Keratinocyte (primary cell): ENCODE measurements around the gene NPFFR1. TPM values are rescaled to one million over a fixed set of nuclear protein-coding genes. Genes with fewer than 3 reads are reported as not detected.
"Not testable (repeated sequence)": the region's sequence is repeated elsewhere in the genome, so short reads cannot be mapped to it uniquely, and the experiment has no call there.

Experiments used
- DNase-seq: peaks from one replicate; pipeline ENCODE4 v3.0.0-alpha.2; 2011; ENCODE audit warnings: low read depth, missing footprints, low spot score
- FAIRE-seq: peaks from 2 replicates; lab custom pipeline; 2011; peaks lifted over from hg19 to GRCh38; lab: Jason Lieb, UNC
- H2AFZ ChIP-seq: 2 replicates; pipeline ENCODE4 v1.6.0; 2012; ENCODE audit warnings: low read length, control low read depth, inconsistent platforms; ENCODE audit not compliant: control insufficient read depth
- H3K27ac ChIP-seq: 2 replicates; pipeline ENCODE4 v1.5.1; 2011; ENCODE audit warnings: low read length; ENCODE audit not compliant: control insufficient read depth, insufficient read depth
- H3K27me3 ChIP-seq: 3 replicates; pipeline ENCODE4 v1.6.0; 2011; ENCODE audit warnings: low read length; ENCODE audit not compliant: control insufficient read depth, insufficient read depth; ENCODE audit errors: extremely low read depth
- H3K36me3 ChIP-seq, 2 experiments: 2 replicates in 1 of 2; 3 replicates in 1 of 2; pipeline ENCODE4 v1.5.1; 2011; ENCODE audit warnings: low read length in 2 of 2, mild to moderate bottlenecking in 1 of 2; ENCODE audit not compliant: control insufficient read depth in 2 of 2, insufficient read depth in 2 of 2; ENCODE audit errors: extremely low read depth in 1 of 2
- H3K4me1 ChIP-seq: 3 replicates; pipeline ENCODE4 v1.5.1; 2011; ENCODE audit warnings: low read length; ENCODE audit not compliant: control insufficient read depth, insufficient read depth; ENCODE audit errors: extremely low read depth
- H3K4me2 ChIP-seq: 3 replicates; pipeline ENCODE4 v1.6.0; 2011; ENCODE audit warnings: low read depth, low read length; ENCODE audit not compliant: control insufficient read depth, insufficient read depth; ENCODE audit errors: extremely low read depth
- H3K4me3 ChIP-seq, 3 experiments: fragments of 200-600 bp in 1 of 3; sonication (generic) in 1 of 3; 2 replicates in 2 of 3; 3 replicates in 1 of 3; pipeline ENCODE4 v1.5.1; 2011 to 2016; ENCODE audit warnings: low read length in 3 of 3, mild to moderate bottlenecking in 3 of 3, control low read depth in 2 of 3, inconsistent platforms in 1 of 3, low read depth in 1 of 3, mixed read lengths in 1 of 3, mixed run types in 1 of 3, moderate library complexity in 1 of 3; ENCODE audit not compliant: control insufficient read depth in 2 of 3, insufficient read depth in 2 of 3; ENCODE audit errors: extremely low read depth in 1 of 3
- H3K79me2 ChIP-seq: 2 replicates; pipeline ENCODE4 v1.6.0; 2012; ENCODE audit warnings: low read length; ENCODE audit not compliant: control insufficient read depth, insufficient read depth
- H3K9ac ChIP-seq: 3 replicates; pipeline ENCODE4 v1.6.0; 2011; ENCODE audit warnings: low read length; ENCODE audit not compliant: control insufficient read depth, insufficient read depth; ENCODE audit errors: extremely low read depth
- H3K9me1 ChIP-seq: 3 replicates; pipeline ENCODE4 v1.6.0; 2011; ENCODE audit warnings: low read length; ENCODE audit not compliant: control insufficient read depth, insufficient read depth; ENCODE audit errors: extremely low read depth
- H3K9me3 ChIP-seq: 2 replicates; pipeline ENCODE4 v1.5.1; 2012; ENCODE audit warnings: low read depth, low read length; ENCODE audit not compliant: control insufficient read depth
- H4K20me1 ChIP-seq: 3 replicates; pipeline ENCODE4 v1.6.0; 2011; ENCODE audit warnings: low read length; ENCODE audit not compliant: control insufficient read depth, insufficient read depth; ENCODE audit errors: extremely low read depth
- EZH2 ChIP-seq: IDR thresholded peaks from one replicate; pipeline ENCODE4 v1.6.1; 2012; ENCODE audit warnings: inconsistent platforms, mild to moderate bottlenecking, low read length, moderate library complexity
- dilution Hi-C: fragments of 300-500 bp; cut with MboI; formaldehyde crosslinking; loops from one replicate; pipeline ENCODE4 v1.7.0; 2020; ENCODE audit warnings: low sequenced_read_pairs; ENCODE audit not compliant: extremely low pct_ligation_motif_present
- polyA plus RNA-seq, 5 experiments: library from polyadenylated mRNA; depleted of rRNA in 3 of 5; stranded (reverse) in 3 of 5; stranded (forward) in 1 of 5; unstranded in 1 of 5; fragments of >200 nt; gene quantifications; 1 replicate in 1 of 5; 2 replicates in 3 of 5; 3 replicates in 1 of 5; pipeline versions ENCODE4 v1.2.1 to v1.2.3, GENCODE V29; 2011 to 2012; ENCODE audit warnings: missing spikeins in 2 of 5, low read depth in 1 of 5, low replicate concordance in 1 of 5
- TF ChIP-seq, protein P1 (sequence below), 3 experiments: IDR thresholded peaks in 1 of 3; conservative IDR thresholded peaks in 1 of 3; optimal IDR thresholded peaks in 1 of 3; 2 replicates in 2 of 3; 3 replicates in 1 of 3; pipeline versions ENCODE3 to v1.5.1; 2011; ENCODE audit warnings: low read length in 3 of 3, mild to moderate bottlenecking in 3 of 3, moderate library complexity in 2 of 3, control low read depth in 1 of 3, inconsistent platforms in 1 of 3; ENCODE audit not compliant: insufficient read depth in 2 of 3; ENCODE audit errors: extremely low read depth in 1 of 3

NPFFR1 gene
- polyA plus RNA-seq, 1 donor (not counting 4 experiments of a cell fraction or from before 2014, with no cell fraction given): not detected

- H2AFZ ChIP-seq: no peak overlapping the region
- dilution Hi-C loops: no loop called here
- no peak for FAIRE-seq
These were observed 42.7 kb downstream of the NPFFR1 start for GRCh38 chr10:70241081-70241480.

DNA sequence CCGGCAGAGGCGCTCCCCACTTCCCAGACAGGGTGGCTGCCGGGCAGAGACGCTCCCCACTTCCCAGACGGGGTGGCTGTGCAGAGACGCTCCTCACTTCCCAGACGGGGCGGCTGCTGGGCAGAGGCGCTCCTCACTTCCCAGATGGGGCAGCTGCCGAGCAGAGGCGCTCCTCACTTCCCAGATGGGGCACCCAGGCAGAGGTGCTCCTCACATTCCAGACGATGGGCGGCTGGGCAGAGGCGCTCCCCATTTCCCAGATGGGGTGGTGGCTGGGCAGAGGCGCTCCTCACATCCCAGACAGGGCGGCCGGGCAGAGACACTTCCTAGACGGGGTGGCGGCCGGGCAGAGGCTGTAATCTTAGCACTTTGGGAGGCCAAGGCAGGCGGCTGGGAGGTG, 43.8 kb downstream of the NPFFR1 start:
- dilution Hi-C loops, H3K4me3 ChIP-seq, H3K9me3 ChIP-seq, H2AFZ ChIP-seq, H3K27me3 ChIP-seq, H3K9me1 ChIP-seq, DNase-seq, FAIRE-seq, H3K36me3 ChIP-seq, H3K4me2 ChIP-seq, H4K20me1 ChIP-seq, H3K27ac ChIP-seq, H3K4me1 ChIP-seq, H3K79me2 ChIP-seq, H3K9ac ChIP-seq: not testable (repeated sequence)

More at GRCh38 chr10:70241081-70241480, 42.7 kb downstream of the NPFFR1 start:
- Histone ChIP-seq H3K27ac (no peak overlapping the region), H3K27me3 (peaks cover 6% of the 10 kb centered on the region), H4K20me1 (no peaks in the 10 kb centered on the region), H3K79me2 (no peaks in the 10 kb centered on the region), H3K36me3 (no peaks in the 10 kb centered on the region), H3K4me2 (no peak overlapping the region), H3K4me3 (no peak overlapping the region), H3K4me1 (no peaks in the 10 kb centered on the region), H3K9me1 (no peaks in the 10 kb centered on the region), H3K9me3 (no peaks in the 10 kb centered on the region), H3K9ac (no peak overlapping the region)
- no peak for DNase-seq
- TF ChIP-seq, protein P1, sequence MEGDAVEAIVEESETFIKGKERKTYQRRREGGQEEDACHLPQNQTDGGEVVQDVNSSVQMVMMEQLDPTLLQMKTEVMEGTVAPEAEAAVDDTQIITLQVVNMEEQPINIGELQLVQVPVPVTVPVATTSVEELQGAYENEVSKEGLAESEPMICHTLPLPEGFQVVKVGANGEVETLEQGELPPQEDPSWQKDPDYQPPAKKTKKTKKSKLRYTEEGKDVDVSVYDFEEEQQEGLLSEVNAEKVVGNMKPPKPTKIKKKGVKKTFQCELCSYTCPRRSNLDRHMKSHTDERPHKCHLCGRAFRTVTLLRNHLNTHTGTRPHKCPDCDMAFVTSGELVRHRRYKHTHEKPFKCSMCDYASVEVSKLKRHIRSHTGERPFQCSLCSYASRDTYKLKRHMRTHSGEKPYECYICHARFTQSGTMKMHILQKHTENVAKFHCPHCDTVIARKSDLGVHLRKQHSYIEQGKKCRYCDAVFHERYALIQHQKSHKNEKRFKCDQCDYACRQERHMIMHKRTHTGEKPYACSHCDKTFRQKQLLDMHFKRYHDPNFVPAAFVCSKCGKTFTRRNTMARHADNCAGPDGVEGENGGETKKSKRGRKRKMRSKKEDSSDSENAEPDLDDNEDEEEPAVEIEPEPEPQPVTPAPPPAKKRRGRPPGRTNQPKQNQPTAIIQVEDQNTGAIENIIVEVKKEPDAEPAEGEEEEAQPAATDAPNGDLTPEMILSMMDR (optimal IDR thresholded peaks at IDR 0.05 in 1 of 3, IDR thresholded peaks at IDR 0.05 in 1 of 3, conservative IDR thresholded peaks at IDR 0.05 in 1 of 3; ENCODE audit: extremely low read depth in 1 of 3, insufficient read depth in 2 of 3, low read length in 3 of 3): no peak
- TF ChIP-seq EZH2: no peak

- dilution Hi-C loops, H3K27ac ChIP-seq, DNase-seq, H3K9ac ChIP-seq, H4K20me1 ChIP-seq, H3K9me1 ChIP-seq, FAIRE-seq, H3K79me2 ChIP-seq, H3K4me1 ChIP-seq, H2AFZ ChIP-seq, H3K4me2 ChIP-seq, H3K4me3 ChIP-seq, H3K9me3 ChIP-seq, H3K27me3 ChIP-seq, H3K36me3 ChIP-seq: not testable (repeated sequence)
These were observed 44.5 kb downstream of the NPFFR1 start for GRCh38 chr10:70239077-70239976.

DNA sequence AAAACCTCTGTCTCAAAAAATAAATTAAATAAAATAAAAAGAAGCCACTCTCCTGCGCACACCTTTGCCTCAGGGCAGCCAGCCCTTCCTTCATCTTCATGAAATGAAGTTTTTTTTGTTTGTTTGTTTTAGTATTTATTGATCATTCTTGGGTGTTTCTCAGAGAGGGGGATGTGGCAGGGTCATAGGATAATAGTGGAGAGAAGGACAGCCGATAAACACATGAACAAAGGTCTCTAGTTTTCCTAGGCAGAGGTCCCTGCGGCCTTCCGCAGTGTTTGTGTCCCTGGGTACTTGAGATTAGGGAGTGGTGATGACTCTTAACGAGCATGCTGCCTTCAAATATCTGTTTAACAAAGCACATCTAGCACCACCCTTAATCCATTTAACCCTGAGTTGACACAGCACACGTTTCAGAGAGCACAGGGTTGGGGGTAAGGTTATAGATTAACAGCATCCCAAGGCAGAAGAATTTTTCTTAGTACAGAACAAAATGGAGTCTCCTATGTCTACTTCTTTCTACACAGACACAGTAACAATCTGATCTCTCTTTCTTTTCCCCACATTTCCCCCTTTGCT, 45.8 kb downstream of the NPFFR1 start:
- H3K4me2 ChIP-seq, H3K36me3 ChIP-seq, H4K20me1 ChIP-seq, H3K4me1 ChIP-seq, dilution Hi-C loops, H3K9ac ChIP-seq, H2AFZ ChIP-seq, H3K4me3 ChIP-seq, FAIRE-seq, DNase-seq, H3K9me3 ChIP-seq, H3K27me3 ChIP-seq, H3K79me2 ChIP-seq, H3K27ac ChIP-seq, H3K9me1 ChIP-seq: not testable (repeated sequence)
